NCI-H82 (cell line): ENCODE measurements around the gene PDC.

Experiments
- DNase-seq: peaks from one replicate; lab custom pipeline; 2025; lab: John Stamatoyannopoulos, UW

The PDC gene

DNA sequence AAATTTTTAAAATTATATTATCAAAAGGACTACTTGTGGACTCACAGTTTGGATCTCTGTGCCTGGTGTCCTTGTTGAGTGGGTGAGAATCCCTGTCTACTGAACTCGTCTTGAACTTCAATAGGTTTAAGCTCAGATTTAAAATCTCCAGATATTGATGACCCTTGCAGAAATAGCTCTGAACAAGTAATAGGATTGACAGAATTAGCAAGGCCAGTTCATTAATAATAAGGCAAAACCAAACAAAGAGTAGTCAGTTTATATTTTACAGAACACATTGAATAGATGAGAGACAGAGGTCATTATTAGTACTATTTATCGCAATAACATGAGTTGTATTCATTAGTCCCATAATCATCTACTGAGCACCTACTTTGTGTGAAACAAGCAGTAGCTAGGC lies at the start of gene PDC:
TSS of gene PDC (minus strand) at position 101 of the 400 bp plus-strand sequence. CDS start 11,655 bp downstream, outside the sequence.
- DNase-seq = peak; percentile 73

DNA sequence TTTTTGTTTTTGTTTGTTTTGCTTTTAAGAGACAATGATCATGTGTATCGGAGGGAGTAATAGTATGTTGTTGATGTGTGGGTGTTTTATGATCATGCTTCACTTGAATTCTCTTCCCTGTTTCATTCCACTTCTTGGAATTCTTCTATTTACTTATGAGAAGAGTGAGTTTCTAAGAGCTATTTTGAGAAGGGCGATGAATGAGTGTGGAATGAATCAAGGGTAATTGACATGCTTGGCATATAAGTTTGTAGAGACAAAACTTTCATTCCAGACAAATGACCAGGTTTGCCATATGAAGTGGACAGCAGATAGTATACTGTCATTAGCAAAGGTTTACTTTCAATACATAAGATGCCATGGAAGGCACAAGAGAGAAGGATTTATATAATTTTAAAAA lies 42.3 kb upstream of the PDC start:
- no peak for DNase-seq

DNA sequence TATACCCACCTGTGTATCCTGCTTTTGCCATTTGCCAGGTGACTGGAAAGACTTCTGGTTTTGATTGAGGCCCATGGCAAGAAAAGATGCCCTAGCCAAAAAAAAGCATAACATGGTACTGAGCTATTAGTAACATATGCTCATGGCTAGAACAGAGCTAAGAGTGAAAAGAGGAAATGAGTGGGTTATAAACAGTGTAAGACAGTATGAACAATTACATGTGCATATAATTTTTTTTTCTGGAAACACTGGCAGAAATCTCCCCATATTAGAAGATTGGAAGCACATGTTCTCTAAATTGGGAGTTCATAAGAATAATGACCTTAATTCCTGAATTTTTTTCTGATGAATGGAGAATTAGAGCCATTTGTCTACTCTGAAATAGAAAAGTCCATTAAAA lies 41.2 kb upstream of the PDC start:
- DNase-seq = no peak

DNA sequence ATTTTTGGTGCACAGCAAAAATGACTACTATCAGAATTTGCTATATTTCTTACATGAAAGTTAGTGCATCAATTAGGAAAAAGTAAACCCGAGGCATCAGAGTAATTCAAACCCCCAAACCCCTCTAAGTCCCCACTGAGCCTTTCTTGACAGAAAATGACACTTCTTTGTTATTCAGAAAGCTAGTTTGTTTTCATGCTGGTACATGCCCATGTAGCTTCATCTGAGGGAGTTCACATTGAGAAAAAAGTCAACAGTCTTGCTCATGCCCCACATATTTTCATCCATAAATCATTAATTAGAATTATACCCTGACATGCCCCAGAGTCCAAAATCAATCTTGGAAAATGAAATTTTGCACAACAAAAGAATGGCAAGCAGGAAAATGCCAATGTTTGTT lies 39.9 kb upstream of the PDC start:
- DNase-seq = no peak

DNA sequence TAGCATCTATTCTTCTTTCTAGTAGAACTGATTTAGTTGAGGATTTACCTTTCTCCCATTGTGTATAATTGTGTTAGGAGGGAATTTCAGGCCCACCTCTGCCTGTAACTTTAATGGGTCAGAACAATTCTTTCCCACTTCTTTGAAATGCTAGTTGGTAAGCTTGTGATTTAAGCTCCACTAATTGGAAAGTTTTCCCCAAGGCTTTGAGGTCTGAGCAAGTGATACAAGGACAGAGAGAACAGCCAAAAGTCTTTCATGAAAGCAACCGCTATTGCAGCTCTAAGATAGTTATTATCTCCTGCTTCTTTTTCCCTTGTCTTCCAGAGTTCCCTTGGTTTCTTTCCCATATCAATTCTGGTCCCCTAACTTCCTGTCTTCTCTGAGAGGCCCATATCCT lies 38.7 kb upstream of the PDC start:
- DNase-seq = no peak

DNA sequence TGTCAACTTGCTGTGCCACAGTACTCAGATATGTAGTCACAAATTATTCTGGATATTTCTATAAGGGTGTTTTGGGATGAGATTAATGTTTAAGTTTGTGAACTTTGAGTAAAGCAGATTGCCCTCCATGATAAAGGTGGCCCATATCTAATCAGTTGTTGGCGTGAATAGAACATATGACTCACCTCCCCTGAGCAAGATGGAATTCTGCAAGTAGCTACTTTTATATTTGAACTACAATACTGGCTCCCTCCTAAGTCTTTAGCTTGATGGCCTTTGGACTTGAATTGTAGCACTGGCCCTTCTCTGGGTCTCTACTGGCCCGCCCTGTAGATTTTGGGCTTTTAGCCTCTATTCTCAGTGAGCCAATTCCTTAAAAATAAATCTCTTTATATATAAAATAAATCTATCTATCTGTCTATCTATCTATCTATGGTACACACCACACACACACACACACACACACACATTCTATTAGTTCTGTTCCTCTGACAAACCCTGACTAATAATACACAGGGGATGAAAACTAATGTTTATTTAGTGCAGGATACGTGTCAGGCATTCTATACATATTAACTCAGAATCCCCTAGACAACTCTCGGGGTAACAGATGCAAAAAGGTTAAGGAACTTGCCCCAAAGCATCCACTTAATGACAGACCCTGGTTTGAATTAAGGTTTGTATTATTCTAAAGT lies 37.9 kb upstream of the PDC start:
- no peak for DNase-seq

DNA sequence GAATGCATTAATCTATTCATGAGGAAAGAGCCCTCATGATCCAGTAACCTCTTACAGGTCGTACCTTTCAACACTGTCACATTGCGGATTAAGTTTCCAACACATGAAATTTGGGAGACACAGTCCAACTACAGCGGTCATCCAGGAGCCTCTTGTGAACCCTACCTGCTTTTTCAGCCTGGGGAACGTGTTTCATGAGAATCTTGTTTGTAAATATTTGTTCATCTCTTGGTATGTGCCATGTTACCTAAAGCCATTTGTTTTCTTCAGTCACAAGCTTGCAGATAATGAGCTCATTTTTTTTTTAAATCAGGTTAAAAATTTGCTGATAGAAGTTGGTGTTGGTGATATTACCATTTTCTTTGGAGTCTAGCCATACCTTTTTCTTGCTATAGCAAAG lies 37.2 kb upstream of the PDC start:
- no peak for DNase-seq

DNA sequence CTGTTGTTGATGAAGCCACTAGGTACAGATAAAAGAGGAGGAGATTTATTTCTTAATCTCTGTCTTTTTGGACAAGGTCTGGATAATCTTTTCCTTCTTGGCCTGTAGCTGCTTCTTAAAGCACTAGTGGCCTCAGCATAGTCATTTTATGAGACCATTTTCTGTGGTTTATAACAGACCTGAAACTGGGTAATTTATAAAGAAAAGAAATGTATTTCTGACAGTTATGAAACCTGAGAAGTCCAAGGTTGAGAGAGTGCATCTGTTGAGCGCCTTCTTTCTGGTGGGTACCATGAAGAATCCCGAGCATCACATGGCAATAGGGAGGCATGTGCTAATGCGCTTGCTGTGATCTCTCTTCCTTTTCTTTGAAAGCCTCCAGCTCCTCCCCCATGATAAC lies 36.7 kb upstream of the PDC start:
- DNase-seq = no peak

DNA sequence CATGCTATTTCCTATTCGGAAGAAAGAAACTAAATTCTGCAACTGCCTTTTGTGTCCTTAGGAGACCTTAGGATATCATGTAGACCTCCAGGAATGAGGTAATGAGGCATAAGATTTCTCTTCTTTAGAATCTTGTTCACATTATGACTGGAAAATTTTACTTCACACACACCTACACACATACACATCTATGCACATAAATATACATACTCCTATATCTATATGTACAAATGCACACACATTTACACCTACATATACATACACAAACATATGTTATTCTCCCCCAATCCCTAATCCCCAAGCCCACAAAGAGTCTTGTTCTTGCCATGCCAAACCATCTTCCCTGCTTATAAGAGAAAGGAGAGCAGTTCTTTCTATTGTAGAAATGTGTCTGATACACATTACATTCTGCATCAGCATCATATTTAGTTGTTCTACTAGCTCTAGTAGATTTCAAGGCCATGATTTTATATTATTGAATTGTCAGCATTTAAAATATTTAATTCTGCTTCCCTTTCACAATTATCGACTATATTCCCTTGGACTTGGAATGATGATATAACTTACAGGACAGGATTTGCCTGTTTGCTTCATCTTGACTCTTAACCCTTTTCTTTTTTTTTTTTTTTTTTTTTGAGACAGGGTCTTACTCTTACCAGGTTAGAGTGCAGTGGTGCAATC lies 35.4 kb upstream of the PDC start:
- no peak for DNase-seq

DNA sequence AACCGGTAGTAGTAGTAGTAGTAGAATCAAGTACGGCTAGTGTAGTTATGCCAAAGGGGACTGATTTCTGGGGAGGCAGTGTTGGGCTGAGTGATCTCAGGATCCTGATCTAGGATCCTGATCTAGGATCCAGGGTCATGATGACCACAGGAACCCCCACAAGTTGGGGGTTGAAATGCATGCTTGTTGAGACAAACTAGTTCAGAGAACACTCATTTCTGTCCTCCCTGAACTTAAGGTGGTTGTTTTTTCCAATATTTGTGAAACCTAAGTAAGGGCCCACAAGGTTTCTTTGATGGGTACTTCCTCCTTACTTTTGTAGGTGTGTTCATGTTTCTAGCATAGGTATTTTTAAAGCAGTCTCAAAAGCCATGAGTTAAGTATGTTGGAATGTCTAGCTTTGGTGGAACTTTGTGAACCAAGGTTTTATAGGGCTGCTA lies 33.9 kb upstream of the PDC start:
- no peak for DNase-seq

DNA sequence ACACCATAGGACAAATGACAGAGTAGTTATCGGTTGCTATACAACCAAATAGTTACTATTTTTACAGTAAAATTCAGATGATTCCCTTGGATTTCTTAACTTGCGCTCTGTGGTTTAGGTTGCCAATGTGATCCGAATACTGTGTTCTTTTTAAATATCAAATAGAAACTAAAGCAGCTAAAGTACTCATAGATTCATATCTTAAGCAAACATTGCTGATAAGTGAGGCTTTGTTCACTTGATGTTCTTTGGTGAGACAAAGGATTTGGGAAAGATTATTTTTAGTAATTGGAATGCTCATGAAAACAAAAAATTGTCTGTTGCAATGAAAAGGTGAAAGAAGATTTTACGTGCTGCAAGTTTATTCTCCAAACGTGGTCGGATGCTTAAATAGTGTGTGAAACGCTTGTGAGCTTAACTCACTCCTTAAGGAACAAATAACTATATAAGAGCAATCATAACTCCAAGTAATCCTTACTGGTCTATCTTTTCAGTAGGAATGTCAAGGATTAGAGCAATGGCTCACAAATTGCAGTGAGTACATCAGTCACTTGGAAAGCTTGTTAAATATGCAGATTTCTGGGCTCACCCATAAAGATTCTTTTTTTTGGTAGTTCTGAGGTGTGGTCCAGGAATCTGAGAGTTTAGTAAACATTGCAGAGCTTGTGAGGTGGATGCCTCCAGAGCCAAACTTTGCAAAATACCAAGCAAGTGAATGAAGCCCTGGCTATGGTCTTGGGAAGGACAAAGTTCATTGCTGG lies 31.8 kb upstream of the PDC start:
- DNase-seq = no peak

DNA sequence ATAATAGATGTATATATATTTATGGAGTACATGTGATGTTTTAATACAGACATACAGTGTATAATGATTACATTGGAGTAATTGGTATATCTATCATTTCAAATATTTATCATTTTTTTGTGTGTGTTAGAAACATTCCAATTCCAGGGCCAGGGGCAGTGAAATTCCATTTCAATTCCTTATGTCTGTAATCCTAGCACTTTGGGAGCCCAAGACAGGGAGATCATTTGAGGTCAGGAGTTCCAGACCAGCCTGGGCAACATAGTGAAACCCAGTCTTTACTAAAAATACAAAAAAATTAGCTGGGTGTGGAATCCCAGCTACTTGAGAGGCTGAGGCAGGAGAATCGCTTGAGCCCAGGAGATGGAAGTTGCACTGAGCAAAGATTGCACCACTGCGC lies 30.4 kb upstream of the PDC start:
- DNase-seq = no peak

DNA sequence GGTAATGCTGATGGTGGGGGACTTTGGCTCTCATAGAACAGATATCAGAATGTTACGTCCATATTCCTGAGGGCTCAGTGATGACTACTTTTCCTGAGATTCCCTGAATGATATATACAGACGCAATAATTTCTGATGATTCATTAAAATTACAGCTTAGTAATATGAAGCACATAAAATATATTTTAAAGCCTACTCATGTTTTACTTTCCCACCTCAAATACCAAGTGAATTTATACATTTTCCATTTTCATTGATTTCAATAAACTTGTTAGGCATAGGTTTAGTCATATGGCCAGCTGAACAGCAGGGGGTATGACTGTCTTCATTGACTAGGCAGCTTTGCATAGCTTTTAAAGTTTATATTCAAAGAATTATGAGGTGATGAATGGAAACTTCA lies 26.2 kb upstream of the PDC start:
- no peak for DNase-seq

DNA sequence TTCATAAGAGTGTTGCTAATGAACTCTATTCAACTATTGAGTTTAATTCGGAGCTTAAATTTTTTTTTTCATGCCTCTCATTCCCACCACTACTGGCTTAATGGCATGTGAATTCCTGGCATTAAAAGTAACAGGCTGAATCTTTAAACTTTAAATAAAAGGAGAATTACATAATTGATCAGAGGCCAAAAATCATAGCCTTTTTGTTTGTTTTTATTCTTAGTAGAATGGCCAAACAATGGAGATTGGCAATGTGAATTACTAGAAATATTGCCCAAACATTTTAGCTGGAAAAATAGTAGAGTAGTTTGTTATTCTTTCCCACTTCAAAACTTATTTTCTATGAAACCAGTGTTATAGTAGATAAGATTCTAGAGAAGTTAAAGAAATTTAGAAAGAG lies 25.1 kb upstream of the PDC start:
- no peak for DNase-seq

DNA sequence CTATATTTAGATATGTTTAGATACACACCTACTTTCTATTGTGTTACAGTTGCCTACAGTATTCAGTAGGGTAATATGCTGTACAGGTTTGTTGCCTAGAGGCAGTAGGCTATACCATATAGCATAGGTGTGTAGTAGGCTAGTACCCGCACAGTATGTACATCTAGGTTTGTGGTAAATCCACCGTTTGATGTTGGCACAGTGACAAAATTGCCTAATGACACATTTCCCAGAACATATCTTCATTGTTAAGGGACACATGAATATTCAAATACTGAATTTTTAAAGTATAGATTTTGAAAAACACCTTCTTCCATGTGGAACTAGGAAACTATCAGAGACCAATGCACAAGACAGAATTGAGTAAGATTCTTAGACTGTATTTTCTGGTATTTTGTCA lies 22.6 kb upstream of the PDC start:
- no peak for DNase-seq

DNA sequence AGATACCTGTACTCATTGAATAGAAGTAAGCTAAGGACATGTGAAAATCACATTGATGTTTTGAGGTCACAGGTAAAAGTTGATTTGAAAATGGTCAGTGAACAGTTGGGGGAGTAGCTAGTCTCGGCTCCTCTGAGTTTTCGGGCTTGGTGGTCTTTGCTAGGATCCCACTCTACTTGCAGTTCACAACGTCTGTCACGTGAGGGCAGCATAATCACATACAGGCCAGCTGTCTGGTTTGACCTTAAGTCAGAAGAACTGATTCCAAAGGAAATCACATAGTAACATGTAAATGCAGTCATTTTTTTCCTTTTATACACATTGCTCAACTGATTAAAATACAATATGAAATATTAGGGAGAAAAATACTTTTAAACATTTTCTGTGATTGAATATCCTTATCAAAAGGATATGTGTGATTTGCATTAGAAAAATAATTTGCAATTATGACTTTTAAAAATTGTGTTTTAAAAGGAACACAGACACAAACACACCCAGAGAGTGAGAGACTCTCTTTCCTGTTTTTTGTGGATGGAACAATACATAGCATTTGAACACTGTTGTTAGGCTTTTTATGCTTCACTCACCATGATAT lies 21.8 kb upstream of the PDC start:
- peak; percentile 93 for DNase-seq

DNA sequence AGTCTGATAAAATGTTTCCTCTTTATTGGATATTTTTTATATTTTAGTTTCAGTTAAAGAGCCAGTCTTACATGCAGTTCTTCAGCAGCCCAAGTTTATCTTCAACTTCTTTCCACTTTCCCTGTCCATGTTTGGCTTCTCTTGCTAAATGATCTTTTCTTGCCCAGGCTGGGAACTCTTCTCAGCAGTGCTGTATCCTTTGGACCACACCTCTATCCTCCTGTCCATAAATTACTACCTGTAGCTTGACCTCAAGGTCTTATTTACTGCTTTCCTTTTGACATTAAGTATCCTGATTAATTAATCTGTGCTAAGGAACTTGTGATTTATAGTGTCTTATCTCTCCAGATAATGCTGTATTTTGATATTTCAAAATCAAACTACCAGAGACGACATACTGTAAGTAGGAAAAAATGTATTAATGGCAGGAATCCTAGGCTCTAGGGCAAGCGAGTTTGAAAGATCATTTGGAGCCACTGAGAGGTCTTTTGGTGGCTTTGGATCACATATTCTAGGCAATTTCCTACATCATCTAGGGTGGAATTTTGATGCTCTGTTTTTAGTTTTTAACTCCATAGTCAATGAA lies 20.5 kb upstream of the PDC start:
- peak; percentile 54 for DNase-seq

DNA sequence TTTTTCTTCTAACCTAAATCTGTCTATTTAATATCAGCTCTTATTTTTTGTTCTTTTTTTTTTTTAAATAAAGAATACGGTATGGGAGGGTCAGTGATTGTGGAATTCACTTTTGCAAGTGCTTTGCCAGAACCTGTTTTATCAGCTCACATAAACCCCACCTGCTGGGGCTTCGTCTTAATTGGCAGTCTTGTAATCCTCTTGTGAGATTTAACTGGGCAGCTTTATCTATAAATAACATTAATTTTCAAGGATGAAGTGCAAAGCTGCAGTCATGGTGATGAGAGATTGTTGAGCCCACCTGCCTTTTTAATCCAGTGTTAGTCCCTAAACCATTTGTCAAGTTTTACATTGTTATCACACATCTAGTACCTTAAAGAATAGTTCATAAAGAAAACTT lies 18.2 kb upstream of the PDC start:
- DNase-seq = peak; percentile 99

DNA sequence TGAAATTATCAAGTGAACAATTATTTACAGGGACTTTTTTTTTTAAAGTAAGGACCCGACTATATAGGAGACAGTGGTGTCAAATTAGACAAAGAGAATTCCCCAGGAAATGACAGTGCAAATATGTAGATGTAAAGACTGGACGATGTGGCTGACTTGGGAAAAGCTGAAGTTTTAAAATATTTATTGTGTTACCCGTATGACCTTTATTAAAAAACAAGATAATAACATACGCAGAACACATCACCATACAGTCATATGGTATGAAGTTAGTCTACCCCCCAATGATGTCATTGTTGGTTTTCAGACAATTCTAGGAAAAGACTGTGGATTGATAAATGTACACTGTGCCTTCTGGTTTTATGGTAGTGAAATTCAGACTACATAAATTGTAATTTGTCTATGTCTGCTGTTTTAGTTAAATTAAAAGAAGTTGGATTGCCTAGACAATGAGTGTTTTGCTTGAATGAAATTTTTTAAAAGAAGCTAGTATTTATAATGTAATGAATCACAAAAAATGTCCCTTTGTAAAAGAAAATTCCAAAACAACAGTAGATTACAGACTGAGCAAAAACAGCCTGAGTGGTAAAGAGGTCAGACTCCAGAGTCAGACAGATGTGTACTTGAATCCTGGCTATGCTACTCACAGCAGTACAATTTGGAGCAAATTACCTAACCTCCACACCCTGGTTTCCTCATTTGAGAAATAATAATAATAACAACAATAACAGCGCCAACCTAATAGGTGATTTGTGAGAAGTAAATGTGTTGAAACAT lies 15.5 kb upstream of the PDC start:
- DNase-seq = no peak

DNA sequence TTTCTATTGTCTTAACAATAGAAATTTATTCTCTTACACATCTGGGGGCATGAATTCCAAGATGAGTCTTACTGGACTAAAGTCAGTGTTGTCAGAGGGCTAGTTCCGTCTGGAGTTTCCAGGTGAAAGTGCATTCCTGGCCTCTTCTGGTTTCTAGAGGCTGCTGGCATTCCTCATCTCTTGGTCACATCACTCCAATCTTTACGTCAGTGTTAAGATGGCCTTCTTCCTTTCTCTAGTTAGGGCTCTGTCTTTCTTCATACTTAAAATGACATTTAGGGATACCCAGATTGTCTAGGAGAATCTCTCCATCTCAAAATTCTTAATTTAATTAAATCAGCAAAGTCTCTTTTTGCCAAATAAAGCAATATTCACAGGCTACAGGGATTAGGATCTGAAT lies 13.3 kb upstream of the PDC start:
- DNase-seq = peak; percentile 22

DNA sequence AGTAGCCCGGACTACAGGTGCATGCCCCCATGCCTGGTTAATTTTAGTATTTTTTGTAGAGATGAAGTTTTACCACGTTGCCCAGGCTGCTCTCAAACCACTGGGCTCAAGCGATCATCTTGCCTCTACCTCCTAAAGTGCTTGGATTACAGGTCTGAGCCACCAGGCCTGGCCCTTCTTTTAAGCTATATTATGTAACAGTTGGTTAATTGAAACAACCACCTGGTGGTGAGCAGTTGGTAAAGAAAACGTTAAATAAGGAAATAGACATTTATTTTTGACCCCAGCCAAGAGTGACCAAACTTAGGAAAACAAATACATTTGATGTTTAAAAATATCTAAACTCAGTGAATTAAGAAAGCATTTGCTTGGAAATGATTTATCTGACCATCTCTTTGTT lies 12.1 kb upstream of the PDC start:
- peak; percentile 52 for DNase-seq

DNA sequence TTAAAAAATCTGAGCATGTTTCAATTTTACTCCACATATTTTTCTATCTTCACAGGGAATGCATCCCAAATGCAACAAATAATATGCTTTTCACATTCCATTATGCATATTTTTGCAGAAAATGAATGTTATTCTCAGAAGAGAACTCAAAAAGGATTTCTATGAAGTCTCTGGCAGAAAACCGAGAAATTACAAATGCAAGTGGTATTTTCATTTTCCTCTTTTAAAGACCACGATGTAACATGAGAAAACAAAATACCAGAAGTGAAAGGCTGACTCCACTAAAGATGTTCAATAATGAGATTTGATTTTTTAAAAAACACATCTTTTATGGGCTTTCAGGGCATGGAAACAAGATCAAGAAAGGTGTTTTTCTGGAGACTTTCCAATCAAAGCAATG lies 5.0 kb upstream of the PDC start:
- DNase-seq = no peak
